Fibroblast of pulmonary artery (primary cell): ENCODE measurements around the gene CCDC50.

ENCODE experiments used
- DNase-seq: peaks from one replicate; pipeline ENCODE4 v3.0.0-alpha.2; 2010; ENCODE audit warnings: low read depth
- H3K4me3 ChIP-seq: replicated peaks from 2 replicates; pipeline ENCODE4 v1.5.1; 2011; ENCODE audit warnings: low read depth, mild to moderate bottlenecking, control low read depth, low read length, moderate library complexity
- CTCF ChIP-seq: IDR thresholded peaks from 2 replicates; pipeline ENCODE4 v1.5.1; 2011; ENCODE audit warnings: mild to moderate bottlenecking, control low read depth, low read length, inconsistent platforms; ENCODE audit errors: missing control alignments

Gene CCDC50

GRCh38 chr3:191369616-191370010, 40.4 kb downstream of the CCDC50 start:
- no peak for TF ChIP-seq CTCF
- peak; percentile 88 for DNase-seq
- no peak overlapping the region for H3K4me3 ChIP-seq

GRCh38 chr3:191372122-191372521, 42.9 kb downstream of the CCDC50 start:
- H3K4me3 ChIP-seq, result no peak overlapping the region

GRCh38 chr3:191373327-191373726, 44.1 kb downstream of the CCDC50 start:
- peak; percentile 54 for DNase-seq
- TF ChIP-seq CTCF, result no peak
- H3K4me3 ChIP-seq, result no peak overlapping the region

More at GRCh38 chr3:191372122-191372521, 42.9 kb downstream of the CCDC50 start:
- TF ChIP-seq CTCF, result no peak
- DNase-seq, result no peak

GRCh38 chr3:191376516-191377141, 47.4 kb downstream of the CCDC50 start:
- TF ChIP-seq CTCF, result no peak
- H3K4me3 ChIP-seq, result no peak overlapping the region
- peak; percentile 84 for DNase-seq

- DNase-seq, result no peak
- no peak for TF ChIP-seq CTCF
- H3K4me3 ChIP-seq, result no peak overlapping the region
These were observed 49.1 kb downstream of the CCDC50 start for GRCh38 chr3:191378142-191378812.

GRCh38 chr3:191379446-191379845, 50.3 kb downstream of the CCDC50 start:
- DNase-seq, result no peak
- TF ChIP-seq CTCF, result no peak
- H3K4me3 ChIP-seq, result no peak overlapping the region

GRCh38 chr3:191380001-191380400, 50.8 kb downstream of the CCDC50 start:
- no peak for TF ChIP-seq CTCF
- no peak overlapping the region for H3K4me3 ChIP-seq
- peak; percentile 36 for DNase-seq
